Stomach (tissue), 4 donors: Measurements from ENCODE around the gene TSPAN1.

Source experiments
- CTCF ChIP-seq, 7 experiments: fragments of 450-650 bp in 4 of 7; fragments of 200-600 bp in 3 of 7; sonication (generic) in 3 of 7; IDR thresholded peaks; one replicate each; pipeline ENCODE4 v1.5.1; 2016 to 2019; ENCODE audit warnings: antibody characterized with exemption in 7 of 7, control low read depth in 2 of 7, mild to moderate bottlenecking in 1 of 7
- EP300 ChIP-seq: sonication (generic); formaldehyde crosslinking; IDR thresholded peaks from one replicate; pipeline ENCODE4 v1.6.1; 2017; ENCODE audit warnings: antibody characterized with exemption

DNA sequence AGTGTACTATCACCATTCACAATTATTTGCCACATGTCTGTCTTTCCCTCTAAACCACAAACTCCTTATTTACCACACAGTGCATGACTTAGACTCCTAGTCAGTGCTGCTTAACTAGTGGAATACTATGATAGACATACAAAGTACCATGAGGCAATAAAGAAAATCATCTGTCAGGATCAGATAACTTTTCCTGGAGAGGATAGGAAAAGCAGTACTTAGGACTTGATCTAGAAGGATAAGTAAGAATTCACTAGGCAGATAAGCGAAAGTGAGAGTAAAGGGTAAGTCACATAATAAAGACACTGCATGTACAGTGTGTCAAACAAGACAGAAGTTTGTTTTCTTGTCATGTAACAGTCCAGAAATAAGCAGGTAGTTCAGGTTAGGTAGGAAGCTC, 21.2 kb upstream of the TSPAN1 start:
- TF ChIP-seq EP300 (no peak), CTCF (IDR thresholded peaks at IDR 0.05) (no peak)
